Superior temporal gyrus (tissue), 1 donor: Measurements from ENCODE around the gene ARHGAP15.
"Not testable (repeated sequence)": the region's sequence is repeated elsewhere in the genome, so short reads cannot be mapped to it uniquely, and the experiment has no call there.

Experiments used
- DNase-seq: peaks from one replicate; pipeline ENCODE4 v3.0.0-alpha.2; 2016; ENCODE audit errors: extremely low spot score

ARHGAP15 gene

GRCh38 chr2:143528021-143528420, 398.8 kb downstream of the ARHGAP15 start:
- DNase-seq = no peak

- DNase-seq = no peak
Observed at GRCh38 chr2:143529118-143529720, 400.0 kb downstream of the ARHGAP15 start.

GRCh38 chr2:143530758-143531157, 401.5 kb downstream of the ARHGAP15 start:
- no peak for DNase-seq

GRCh38 chr2:143532061-143532460, 402.8 kb downstream of the ARHGAP15 start:
- DNase-seq = no peak

GRCh38 chr2:143533846-143534245, 404.6 kb downstream of the ARHGAP15 start:
- no peak for DNase-seq

- DNase-seq = no peak
Observed at GRCh38 chr2:143535802-143536201, 406.6 kb downstream of the ARHGAP15 start.

- DNase-seq = not testable (repeated sequence)
Observed at GRCh38 chr2:143541899-143542298, 412.7 kb downstream of the ARHGAP15 start.

- no peak for DNase-seq
Observed at GRCh38 chr2:143545059-143545948, 416.1 kb downstream of the ARHGAP15 start.

- DNase-seq = no peak
Observed at GRCh38 chr2:143545949-143546255, 416.7 kb downstream of the ARHGAP15 start.

- no peak for DNase-seq
Observed at GRCh38 chr2:143548032-143548431, 418.8 kb downstream of the ARHGAP15 start.

GRCh38 chr2:143550500-143550899, 421.3 kb downstream of the ARHGAP15 start:
- no peak for DNase-seq

- DNase-seq = no peak
Observed at GRCh38 chr2:143551971-143552650, 422.9 kb downstream of the ARHGAP15 start.

- no peak for DNase-seq
Observed at GRCh38 chr2:143553261-143553660, 424.0 kb downstream of the ARHGAP15 start.

- no peak for DNase-seq
Observed at GRCh38 chr2:143558665-143559064, 429.4 kb downstream of the ARHGAP15 start.

- DNase-seq = no peak
Observed at GRCh38 chr2:143559147-143559546, 429.9 kb downstream of the ARHGAP15 start.

- DNase-seq = no peak
Observed at GRCh38 chr2:143560724-143561123, 431.5 kb downstream of the ARHGAP15 start.

GRCh38 chr2:143564419-143564818, 435.2 kb downstream of the ARHGAP15 start:
- DNase-seq = no peak

GRCh38 chr2:143571747-143572146, 442.5 kb downstream of the ARHGAP15 start:
- DNase-seq = no peak

- DNase-seq = no peak
Observed at GRCh38 chr2:143572421-143572820, 443.2 kb downstream of the ARHGAP15 start.

GRCh38 chr2:143574069-143574468, 444.9 kb downstream of the ARHGAP15 start:
- no peak for DNase-seq

- no peak for DNase-seq
Observed at GRCh38 chr2:143575340-143575739, 446.1 kb downstream of the ARHGAP15 start.

GRCh38 chr2:143577489-143577888, 448.3 kb downstream of the ARHGAP15 start:
- no peak for DNase-seq

GRCh38 chr2:143579456-143579855, 450.2 kb downstream of the ARHGAP15 start:
- no peak for DNase-seq
